Measurements from ENCODE around the gene GORASP1. TPM values are rescaled to one million over a fixed set of nuclear protein-coding genes. Genes with fewer than 3 reads are reported as not detected.

Gene GORASP1
- total and polyA plus RNA-seq, 4 donors = 11.8 to 39.4 (median 19.3) TPM

GRCh38 chr3:39053696-39054095 lies 53.7 kb downstream of the GORASP1 start:
- no peaks in the 10 kb centered on the region for H3K27me3 ChIP-seq (ENCODE audit: control insufficient read depth in 4 of 4, insufficient read depth in 4 of 4, low read length in 3 of 4)
- H3K4me1 ChIP-seq (ENCODE audit: control insufficient read depth in 4 of 4, insufficient read depth in 4 of 4, low read length in 3 of 4) = peaks cover 0 to 20% (median 14%) of the 10 kb centered on the region in 4 donors
- H3K4me3 ChIP-seq (ENCODE audit: low read depth in 1 of 3, low read length in 3 of 3) = no peak overlapping the region
- WGBS = 61% methylated on average over 2 of the region's 2 CpGs
- DNase-seq (ENCODE audit: low spot score) = no peak
- H3K9me3 ChIP-seq (ENCODE audit: control insufficient read depth in 4 of 4, low read length in 3 of 4) = no peaks in the 10 kb centered on the region
- no peaks in the 10 kb centered on the region for H3K36me3 ChIP-seq (ENCODE audit: control insufficient read depth in 4 of 4, insufficient read depth in 3 of 4, low read depth in 1 of 4, low read length in 3 of 4)
- peak overlapping the region in 1 of 2 donors; percentile 10 for H3K27ac ChIP-seq (ENCODE audit: low read depth in 1 of 2, low read length in 2 of 2)
- H3K9ac ChIP-seq (ENCODE audit: low read depth in 1 of 2, low read length in 2 of 2) = no peak overlapping the region
- no peak for TF ChIP-seq JUND (IDR thresholded peaks at IDR 0.05)
- no peak for TF ChIP-seq ZBTB33 (IDR thresholded peaks at IDR 0.05)
- peak; percentile 44 to 49 for TF ChIP-seq HNF4A (conservative IDR thresholded peaks at IDR 0.05)
- TF ChIP-seq ATF3 (IDR thresholded peaks at IDR 0.05) = no peak
- TF ChIP-seq NR2F2 (IDR thresholded peaks at IDR 0.05) = no peak
- no peak for TF ChIP-seq CTCF (IDR thresholded peaks at IDR 0.05; ENCODE audit: low read depth, low read length, missing input control)

- H3K9me3 ChIP-seq (ENCODE audit: control insufficient read depth in 4 of 4, low read length in 3 of 4) = no peaks in the 10 kb centered on the region
- no peak for TF ChIP-seq SP1 (IDR thresholded peaks at IDR 0.05)
- no peak for TF ChIP-seq YY1 (IDR thresholded peaks at IDR 0.05)
- no peak for TF ChIP-seq HNF4A (conservative IDR thresholded peaks at IDR 0.05)
- no peak for TF ChIP-seq REST (IDR thresholded peaks at IDR 0.05)
- no peak for TF ChIP-seq NR2F2 (IDR thresholded peaks at IDR 0.05)
- TF ChIP-seq RAD21 (IDR thresholded peaks at IDR 0.05) = no peak
- no peak for TF ChIP-seq GABPA (IDR thresholded peaks at IDR 0.05 in 1 of 2, conservative IDR thresholded peaks at IDR 0.05 in 1 of 2)
- TF ChIP-seq CTCF (IDR thresholded peaks at IDR 0.05; ENCODE audit: low read depth, low read length, missing input control) = no peak
- TF ChIP-seq MAX (IDR thresholded peaks at IDR 0.05) = no peak
- TF ChIP-seq JUND (IDR thresholded peaks at IDR 0.05) = no peak
- H3K9ac ChIP-seq (ENCODE audit: low read depth in 1 of 2, low read length in 2 of 2) = peak overlapping the region; percentile 76 to 94
- peak overlapping the region; percentile 83 to 92 (median 86) for H3K4me3 ChIP-seq (ENCODE audit: low read depth in 1 of 3, low read length in 3 of 3)
- H3K27me3 ChIP-seq (ENCODE audit: control insufficient read depth in 4 of 4, insufficient read depth in 4 of 4, low read length in 3 of 4) = no peaks in the 10 kb centered on the region
- H3K36me3 ChIP-seq (ENCODE audit: control insufficient read depth in 4 of 4, insufficient read depth in 3 of 4, low read depth in 1 of 4, low read length in 3 of 4) = no peaks in the 10 kb centered on the region
- H3K27ac ChIP-seq (ENCODE audit: low read depth in 1 of 2, low read length in 2 of 2) = peak overlapping the region in 1 of 2 donors; percentile 95
- no peak for DNase-seq (ENCODE audit: low spot score)
- peaks cover 0 to 20% (median 14%) of the 10 kb centered on the region in 4 donors for H3K4me1 ChIP-seq (ENCODE audit: control insufficient read depth in 4 of 4, insufficient read depth in 4 of 4, low read length in 3 of 4)
- 5% methylated on average over 11 of the region's 11 CpGs for WGBS
Measured at GRCh38 chr3:39052583-39052982, 54.8 kb downstream of the GORASP1 start.
